HG02763 (cell line): ENCODE measurements around the gene ZNF554.
"Not testable (repeated sequence)": the region's sequence is repeated elsewhere in the genome, so short reads cannot be mapped to it uniquely, and the experiment has no call there.

ENCODE experiments used
- ATAC-seq: cut with Tn5 transposase; IDR thresholded peaks from one replicate; pipeline ENCODE4 v1.9.1; 2021; ENCODE audit warnings: mild to moderate bottlenecking, moderate library complexity; ENCODE audit not compliant: unreplicated experiment

Gene ZNF554

DNA sequence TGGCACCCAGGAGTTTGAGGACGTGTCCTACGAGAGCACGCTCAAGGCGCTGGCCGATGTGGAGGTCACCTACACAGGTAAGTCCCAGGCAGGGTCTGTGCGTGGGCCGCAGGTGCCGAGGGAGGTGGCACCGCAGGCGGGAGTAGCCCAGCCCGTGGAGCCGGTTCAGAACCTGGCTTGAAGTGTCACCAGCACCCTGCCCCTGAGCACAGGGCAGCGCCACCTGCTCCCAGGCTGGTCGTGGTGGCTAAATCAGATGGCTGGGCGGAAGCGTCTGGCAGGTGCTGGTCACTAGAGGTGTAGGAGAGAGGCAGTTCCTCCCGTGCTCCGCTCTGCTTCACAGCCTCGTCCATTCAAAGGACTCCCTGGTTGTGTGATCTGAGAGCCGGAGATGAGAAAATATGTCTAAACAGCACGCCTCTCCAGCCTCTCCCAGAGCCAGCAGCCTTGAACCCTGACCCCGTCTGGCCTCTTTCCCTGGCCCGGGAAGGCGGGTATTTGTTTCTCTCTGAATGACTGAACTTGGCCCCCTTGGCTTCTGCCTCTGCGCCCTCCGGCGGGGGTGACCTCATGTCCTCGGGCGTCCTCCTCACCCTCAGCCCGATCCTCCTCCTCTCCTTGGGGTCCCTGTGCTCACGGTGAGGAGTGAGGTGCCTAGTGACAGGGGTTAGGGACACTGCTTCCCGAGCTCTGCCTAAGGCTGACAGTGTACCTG, 29.0 kb upstream of the ZNF554 start:
- ATAC-seq, result no peak

DNA sequence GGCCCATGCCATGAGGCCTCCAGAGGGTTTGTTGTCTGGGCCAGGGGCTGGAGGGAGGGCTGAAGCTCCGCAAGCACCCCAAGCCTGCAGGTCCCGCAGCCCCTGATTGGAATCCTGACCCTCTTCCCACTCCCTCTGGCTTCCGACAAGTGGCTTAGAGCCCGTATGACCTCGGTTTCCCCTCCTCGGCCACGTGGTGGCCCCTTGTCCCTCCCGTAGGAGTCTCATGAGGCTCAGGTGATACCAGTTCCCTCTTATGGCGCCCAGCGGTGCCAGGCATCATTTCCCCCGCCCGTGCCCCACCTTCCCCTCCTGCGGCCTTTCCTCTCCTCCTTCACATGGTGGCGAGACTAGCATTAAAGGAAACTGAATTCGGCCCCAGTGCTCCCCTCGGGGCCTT, 28.2 kb upstream of the ZNF554 start:
- ATAC-seq, result no peak

DNA sequence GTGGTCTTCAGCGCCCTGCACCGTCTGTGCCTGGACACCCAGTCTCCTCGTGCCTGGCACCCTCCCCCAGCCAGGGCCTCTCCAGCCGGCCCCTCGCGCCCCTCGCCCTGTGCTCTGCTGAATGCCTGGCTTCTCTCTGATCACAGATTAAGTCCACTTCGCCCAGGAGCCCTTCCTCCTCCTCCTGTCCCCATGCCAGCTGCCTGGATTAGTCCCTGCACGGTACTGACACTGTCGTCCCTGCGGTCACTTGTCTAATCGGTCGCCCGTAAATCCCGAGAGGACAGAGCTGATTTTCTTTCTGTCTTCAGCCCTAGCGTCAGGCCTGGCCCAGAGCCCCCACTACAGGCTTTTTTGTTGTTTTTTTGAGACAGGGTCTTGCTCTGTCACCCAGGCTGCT, 27.8 kb upstream of the ZNF554 start:
- ATAC-seq, result no peak

DNA sequence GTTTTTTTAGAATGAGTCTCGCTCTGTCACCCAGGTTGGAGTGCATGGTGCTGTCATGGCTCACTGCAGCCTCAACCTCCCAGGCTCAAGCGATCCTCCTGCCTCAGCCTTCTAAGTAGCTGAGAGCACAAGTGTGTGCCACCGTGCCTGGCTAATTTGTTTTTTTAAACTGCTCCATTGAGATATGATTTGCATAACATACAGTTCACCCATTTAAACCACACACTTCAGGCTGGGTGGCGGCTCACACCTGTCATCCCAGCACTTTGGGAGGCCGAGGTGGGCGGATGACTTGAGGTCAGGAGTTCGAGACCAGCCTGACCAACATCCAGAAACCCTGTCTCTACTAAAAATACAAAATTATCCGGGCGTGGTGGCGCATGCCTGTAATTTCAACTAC, 27.0 kb upstream of the ZNF554 start:
- ATAC-seq, result not testable (repeated sequence)

DNA sequence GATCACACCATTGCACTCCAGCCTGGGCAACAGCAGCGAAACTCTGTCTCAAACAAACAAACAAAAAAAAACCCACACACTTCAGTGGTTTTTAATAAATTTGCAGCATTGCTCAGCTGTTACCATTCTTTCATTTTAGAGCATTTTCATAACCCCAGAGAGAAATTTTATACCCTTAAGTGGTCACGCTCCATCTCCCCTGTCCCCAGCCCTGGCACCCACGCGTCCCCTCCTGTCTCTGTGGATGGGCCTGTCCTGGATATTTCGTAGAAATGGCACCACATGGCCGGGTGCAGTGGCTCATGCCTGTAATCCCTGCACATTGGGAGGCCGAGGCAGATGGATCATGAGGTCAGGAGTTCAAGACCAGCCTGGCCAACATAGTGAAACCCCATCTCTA, 26.5 kb upstream of the ZNF554 start:
- ATAC-seq, result no peak

DNA sequence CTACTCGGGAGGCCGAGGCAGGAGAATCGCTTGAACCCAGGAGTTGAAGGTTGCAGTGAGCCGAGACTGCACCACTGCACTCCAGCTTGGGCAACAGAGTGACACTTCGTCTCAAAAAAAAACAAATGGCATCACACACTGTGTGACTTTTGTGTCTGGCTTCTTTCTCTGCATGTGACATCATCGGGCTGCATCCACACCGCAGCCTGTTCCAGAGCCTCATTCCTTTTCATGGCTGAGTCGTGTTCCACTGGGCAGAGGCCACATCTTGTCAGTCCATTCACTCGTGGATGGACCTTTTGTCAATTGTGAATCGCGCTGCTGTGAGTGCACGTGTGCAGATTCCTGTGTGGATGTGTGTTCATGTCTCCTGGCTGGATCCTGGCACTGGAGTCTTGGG, 26.1 kb upstream of the ZNF554 start:
- ATAC-seq, result no peak

DNA sequence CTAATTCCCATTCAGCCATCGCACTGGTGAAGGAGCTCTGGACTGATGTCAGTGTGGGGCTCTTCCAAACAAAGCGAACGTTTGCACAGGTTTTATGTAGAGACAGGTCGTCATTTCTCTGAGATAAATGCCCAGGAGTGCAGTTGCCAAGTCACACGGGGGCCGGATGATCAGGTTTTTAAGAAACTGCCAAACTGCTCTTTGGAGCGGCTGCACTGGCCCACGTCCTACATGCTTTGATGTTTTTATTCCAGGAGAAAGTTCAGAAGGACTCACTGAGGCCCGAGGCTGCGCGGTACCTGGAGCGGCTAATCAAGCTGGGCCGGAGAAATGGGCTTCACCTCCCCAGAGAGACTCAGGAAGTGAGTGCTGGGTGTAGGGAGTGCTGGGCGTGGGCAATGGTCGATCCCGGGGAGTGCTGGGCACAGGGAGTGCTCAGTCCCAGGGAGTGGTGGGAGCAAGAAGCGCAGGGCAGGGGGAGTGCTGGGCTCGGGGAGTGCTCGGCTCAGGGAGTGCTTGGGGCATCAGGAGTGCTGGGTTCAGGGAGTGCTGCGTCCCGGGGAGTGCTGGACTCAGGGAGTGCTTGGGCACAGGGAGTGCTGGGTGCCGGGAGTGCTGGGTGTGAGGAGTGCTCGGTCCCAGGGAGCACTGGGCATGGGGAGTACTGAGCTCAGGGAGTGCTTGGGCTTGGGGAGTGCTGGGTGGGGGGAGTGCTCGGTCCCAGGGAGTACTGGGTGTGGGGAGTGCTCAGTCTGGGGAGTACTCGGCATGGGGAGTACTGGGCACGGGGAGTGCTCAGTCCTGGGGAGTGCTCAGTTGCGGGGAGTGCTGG, 23.6 kb upstream of the ZNF554 start:
- ATAC-seq, result no peak

DNA sequence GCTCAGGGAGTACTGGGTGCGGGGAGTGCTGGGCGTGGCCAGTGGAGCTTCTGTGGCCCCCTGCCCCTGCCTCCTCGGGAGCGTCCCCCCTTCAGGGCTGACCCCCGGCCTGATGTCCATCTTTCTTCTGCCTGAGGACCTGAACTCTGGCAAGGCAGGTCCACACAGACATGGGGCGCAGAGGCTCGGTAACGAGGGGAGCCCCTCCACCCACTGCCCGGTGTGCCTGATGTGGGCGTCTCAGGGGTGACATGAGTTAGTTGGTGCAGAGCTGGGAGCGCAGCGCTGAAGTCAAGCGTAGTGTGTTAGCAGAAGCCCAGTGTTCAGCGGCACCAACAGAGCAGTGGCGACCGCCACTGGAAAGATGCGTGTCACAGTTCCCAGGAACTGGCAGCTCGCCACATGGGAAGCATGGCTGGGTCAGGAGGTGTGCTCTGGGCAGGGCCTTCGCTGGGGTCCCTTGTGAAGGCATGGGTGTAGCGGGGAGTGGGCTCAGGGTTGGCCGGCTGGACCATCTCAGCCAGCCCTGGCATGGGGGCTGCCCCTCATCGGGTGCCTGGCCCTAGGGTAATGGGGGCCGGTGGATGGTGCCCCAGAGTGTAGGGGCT, 22.9 kb upstream of the ZNF554 start:
- ATAC-seq, result no peak

DNA sequence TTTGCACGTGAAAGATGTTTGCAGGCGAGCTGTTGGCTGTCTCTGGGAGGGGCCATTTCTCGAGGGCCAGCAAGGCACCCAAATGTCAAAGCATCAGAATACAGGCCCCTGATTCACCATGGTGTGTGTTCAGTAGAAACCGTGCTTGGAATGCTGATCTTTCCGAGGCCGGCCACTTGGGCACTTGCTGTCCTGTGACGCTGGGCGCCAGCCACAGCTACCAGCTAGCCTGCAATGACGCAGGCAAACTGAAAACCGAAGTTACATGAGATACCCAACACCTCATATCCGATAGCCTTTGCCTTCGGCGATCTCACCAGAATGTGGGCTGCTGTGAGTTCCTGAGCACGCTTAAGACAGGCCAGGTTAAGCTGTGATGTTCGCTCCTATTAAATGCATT, 22.4 kb upstream of the ZNF554 start:
- no peak for ATAC-seq

DNA sequence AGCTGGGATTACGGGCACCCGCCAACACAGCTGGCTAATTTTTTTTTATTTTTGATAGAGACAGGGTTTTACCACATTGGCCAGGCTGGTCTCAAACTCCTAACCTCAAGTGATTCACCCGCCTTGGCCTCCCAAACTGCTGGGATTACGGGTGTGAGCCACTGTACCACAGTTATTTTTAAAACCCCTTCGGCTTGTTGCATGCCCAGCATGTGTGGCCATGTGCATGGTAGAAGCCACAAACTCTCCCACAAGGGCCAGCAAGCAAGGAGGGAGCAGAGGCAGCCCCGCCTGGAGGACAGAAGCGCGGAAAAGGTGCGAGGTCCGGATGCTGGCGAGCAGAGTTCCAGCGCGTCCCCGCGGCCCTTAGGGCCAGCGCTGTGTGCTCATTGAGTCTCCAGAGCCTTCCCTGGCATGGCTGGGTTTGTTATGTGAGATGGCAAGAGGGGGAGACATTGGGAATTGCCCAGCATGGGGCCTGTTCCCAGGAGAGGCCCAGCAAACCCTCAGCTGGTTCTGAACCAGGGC, 21.4 kb upstream of the ZNF554 start:
- ATAC-seq, result no peak

DNA sequence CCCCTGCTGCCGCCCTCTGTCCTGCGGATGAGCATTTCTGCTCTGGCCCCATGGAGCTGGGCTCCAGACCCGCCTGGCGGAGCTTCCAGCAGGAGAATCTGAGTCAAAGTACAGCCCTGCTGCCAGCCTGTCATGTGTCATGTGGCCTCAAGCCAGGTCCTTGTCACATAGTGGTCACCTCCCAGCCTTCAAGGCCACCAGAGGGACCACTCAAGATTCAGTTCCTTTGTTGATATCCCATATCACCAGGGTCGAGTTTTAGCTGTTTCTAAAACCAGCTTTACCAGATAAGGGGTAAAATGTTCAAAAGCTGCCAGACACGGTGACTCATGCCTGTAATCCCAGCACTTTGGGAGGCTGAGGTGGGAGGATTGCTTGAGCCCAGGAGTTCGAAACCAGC, 20.9 kb upstream of the ZNF554 start:
- no peak for ATAC-seq

DNA sequence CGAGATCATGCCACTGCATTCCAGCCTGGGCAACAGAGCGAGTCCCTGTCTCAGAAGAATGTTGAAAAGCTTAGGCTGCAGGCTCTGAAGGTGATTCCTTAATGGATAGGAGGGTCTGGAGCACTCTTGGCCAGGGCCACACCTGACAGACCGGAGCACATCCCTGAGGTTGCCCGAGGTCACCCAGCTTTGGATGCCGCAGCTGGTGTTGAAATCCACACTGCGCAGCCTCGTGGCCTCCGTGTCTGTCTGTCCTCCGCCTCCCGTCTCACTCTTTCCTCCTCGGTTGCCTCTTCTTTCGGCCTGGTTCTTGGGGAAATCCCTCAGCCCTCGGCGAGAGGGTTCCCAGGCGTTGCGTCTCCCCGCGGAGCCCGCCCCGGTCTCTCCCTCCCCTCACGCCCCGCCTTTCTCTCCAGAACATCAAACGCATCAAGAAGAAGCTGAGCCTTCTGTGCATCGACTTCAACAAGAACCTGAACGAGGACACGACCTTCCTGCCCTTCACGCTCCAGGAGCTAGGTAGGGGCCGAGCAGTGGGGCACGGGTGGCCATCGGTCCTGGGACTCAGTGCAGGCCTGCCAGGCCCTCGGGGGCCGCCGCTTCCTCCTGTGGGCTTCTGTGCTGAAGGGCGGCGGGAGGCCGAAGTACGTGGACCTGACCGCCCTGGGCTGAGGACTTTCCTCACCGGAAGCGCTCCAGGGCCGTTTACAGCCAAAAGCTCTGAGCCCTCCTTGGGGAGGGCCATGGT, 20.2 kb upstream of the ZNF554 start:
- ATAC-seq, result no peak

DNA sequence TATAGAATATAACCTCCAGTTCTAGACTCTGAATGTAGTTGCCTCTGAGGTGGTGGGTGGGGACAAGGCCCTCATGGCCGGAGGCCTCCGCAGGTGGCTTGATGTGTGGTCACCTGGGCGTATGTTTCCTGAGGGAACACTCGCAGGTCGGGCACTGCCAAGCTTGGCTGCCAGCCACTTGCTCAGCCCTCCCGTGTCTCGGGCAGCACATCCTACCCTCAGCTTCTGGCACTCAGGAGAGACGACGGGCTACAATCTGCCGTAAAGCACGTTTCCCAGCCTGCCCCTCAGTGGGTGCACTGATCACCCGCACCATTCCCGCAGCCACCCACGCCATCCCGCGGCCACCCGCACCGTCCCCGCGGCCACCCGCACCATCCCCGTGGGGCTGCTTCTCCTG, 19.2 kb upstream of the ZNF554 start:
- no peak for ATAC-seq

DNA sequence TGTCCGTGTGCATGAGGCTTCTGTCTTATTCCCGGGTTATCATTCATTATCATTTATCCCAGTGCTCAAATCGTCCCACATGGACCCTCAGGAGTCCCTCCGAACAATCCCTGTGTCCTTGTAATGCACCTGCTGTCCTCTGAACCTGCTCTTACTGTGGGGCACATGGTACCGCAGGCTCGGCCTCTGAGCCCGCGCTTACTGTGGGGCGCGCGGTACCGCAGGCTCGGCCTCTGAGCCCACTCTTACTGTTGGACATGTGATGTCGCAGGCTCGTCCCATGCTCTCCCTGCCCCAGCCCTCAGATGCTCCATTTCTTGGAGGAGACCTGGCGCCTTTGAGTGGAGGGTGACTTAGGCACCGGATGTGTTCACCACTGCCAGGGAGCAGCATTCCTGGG, 16.8 kb upstream of the ZNF554 start:
- no peak for ATAC-seq

DNA sequence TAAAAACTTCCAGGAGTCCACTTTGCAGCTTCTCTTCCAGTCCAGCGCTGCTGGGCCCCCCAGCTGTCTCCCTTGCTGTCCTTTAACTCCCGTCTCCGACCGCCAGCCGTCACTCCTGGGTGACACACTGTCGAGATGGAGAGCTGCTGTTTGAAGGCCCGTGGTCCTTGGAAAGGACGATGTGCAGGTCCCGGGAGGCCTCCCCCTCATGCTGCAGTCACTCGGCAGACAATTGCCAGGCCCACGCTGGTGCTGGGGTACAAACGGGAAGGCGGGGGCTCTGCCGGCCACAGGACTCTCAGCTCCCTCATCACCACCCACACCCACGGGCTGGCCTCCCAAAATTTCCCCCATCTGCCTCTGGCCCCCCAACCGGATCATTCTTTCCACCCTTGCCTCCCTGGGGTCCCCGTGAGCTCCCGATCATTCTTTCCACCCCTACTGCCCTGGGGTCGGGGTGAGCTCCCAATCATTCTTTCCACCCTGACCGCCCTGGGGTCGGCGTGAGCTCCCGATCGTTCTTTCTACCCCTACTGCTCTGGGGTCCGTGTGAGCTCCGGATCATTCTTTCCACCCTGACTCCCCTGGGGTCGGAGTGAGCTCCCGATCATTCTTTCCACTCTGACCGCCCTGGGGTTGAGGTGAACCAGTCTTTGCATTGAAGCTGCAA, 16.0 kb upstream of the ZNF554 start:
- no peak for ATAC-seq

DNA sequence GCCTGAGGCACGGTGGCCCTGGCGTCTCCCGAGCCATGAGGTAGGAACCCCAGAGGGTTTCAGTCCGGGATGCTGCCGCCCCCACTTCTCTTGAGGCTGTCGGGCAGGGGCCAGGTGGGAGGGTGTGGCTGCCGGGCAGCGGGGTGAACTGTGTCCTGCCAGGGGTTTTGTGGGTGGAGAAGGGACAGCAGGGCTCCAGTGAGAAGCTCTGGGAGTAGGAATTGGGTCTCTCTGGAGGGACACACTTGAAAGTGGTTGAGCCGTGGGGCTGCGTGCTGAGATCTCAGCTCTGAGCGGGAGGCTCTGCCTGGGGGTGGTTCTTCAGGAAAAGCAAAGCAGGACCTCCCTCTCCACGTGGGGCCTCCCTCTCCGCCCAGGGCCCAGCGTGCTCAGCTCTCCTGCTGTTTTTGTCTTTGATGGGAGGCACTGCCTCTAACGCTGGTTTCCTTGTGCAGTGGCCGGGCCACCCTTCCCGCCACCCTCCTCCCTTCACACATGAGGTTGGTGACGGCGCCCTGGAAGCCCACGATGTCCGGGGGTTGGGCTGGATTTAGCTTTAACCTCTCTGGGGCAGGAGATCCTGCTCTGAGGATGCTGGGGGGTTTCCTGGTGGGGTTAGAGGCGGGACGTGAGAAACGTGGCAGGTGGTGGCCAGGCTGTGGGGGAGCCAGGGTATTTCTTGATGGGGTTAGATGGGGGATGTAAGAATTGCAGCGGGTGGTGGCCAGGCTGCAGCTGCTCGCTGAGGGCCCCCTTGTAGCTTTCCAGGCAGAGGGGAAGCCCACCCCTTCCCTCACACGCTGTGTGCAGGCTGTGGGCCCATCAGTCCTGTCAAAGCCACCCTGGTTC, 15.3 kb upstream of the ZNF554 start:
- ATAC-seq, result no peak

DNA sequence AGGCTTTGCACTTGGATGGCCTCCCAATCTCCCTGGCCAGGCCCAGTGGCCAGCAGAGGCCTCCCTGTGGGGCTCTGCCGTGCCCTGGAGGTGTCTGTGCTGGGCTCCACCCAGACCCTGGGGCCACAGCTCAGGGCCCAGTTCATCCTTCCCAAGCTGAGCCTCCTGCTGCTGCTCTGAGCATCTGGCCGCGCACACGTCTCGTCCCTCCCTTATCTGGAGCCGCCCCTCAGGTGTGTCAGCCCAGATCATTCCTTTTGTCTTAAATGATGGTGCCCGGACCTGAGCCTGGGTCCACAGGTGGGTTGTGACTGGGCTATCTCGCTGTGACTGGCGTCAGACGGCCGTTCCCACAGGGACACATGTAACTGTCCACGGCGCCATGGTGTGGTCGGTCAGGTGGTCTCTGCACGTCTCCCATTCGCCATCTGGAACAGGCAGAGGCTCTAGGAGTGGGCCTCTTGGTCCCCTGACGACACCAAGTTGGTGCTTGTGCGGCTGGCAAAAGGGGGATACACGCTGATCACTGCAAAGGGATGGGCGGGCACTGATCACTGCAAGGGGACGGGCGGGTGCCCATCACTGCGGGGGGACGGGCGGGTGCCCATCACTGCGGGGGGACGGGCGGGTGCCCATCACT, 14.3 kb upstream of the ZNF554 start:
- ATAC-seq, result no peak

DNA sequence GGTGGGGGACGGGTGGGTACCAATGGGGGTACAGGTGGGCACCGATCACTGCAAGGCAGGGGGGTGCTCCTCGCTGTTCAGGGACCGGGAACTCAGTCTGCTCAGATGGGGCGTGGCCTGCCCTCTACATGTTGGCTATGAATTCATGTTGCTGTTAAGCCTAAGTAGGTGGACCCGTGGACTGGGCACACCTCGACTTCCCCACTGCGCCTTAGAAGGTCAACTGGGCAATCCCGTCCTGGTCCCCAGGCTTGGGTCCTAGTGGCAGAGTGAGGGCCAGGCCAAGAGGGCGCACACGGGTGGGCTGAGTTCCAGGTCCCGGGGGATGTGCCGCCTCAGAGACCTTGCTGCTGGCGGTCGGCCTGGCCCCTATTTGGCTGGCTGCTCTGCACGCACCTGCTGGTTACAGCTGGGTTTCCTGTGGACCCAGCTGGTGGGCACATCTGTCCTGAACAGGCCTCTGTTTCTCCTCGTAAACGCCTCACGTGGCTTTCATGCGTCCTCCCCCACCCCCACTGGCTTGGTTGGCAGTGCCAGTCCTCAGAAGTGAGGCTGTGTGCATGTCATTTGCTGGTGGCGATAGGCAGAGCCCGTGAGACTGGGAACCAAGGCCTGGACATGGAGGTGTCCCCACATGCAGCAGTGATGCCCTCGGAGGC, 13.5 kb upstream of the ZNF554 start:
- no peak for ATAC-seq
